ENCODE measurements around the gene TMCO2.
"Not testable (repeated sequence)": the region's sequence is repeated elsewhere in the genome, so short reads cannot be mapped to it uniquely, and the experiment has no call there.

Gene TMCO2

DNA sequence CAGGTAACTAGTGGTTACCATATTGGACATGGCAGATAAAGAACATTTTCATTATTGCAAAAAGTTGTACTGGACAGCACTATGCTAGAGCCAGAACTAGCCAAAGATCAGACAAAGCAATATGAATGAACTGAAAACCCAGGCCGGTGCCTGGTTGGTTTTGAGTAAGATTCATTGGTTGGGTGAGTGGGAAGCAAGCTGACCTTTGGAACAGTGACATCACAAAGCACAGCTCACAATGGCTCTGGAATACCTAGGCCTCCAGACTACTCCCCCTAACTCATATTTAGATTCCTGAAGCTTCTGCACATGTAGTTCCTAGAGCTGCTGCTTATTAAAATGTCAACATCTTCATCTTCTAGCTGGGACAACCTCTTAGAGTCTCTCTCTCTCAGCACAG is at the start of gene TMCO2:
TMCO2 (plus strand) TSS at position 283 of the 400 bp plus-strand sequence; CDS start at position 340, 57 bp downstream.
- in situ Hi-C loops (cut with MboI; ENCODE audit: low sequenced_read_pairs, unreplicated experiment), result no loop called here
- TF ChIP-seq, protein P1, sequence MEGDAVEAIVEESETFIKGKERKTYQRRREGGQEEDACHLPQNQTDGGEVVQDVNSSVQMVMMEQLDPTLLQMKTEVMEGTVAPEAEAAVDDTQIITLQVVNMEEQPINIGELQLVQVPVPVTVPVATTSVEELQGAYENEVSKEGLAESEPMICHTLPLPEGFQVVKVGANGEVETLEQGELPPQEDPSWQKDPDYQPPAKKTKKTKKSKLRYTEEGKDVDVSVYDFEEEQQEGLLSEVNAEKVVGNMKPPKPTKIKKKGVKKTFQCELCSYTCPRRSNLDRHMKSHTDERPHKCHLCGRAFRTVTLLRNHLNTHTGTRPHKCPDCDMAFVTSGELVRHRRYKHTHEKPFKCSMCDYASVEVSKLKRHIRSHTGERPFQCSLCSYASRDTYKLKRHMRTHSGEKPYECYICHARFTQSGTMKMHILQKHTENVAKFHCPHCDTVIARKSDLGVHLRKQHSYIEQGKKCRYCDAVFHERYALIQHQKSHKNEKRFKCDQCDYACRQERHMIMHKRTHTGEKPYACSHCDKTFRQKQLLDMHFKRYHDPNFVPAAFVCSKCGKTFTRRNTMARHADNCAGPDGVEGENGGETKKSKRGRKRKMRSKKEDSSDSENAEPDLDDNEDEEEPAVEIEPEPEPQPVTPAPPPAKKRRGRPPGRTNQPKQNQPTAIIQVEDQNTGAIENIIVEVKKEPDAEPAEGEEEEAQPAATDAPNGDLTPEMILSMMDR (IDR thresholded peaks at IDR 0.05; ENCODE audit: borderline replicate concordance, control extremely low read depth, extremely low read depth, insufficient read depth, missing control alignments), result no peak
- no peak for DNase-seq (ENCODE audit: low spot score)

DNA sequence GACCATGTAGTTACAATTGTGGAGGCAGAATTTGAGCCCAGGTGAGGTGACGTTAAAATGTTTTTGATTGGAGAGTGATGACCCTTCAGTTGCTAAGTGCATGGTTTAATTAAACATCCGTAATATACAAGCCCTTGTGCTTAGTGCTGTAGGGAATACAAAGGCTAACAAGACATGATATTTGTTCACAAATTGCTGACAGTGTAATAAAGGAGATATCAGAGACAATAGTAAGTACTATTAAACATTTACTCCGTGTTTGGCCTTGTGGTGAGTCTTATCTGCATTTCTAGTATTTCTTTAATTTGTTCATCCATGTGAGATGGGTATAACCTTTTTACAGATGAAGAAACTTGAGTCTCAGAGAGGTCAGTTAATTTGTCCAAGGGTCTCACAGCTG is 48.6 kb upstream of the TMCO2 start:
- TF ChIP-seq, protein P1 (IDR thresholded peaks at IDR 0.05; ENCODE audit: borderline replicate concordance, control extremely low read depth, extremely low read depth, insufficient read depth, missing control alignments), result no peak
- in situ Hi-C loops (cut with MboI; ENCODE audit: low sequenced_read_pairs, unreplicated experiment), result no loop called here
- DNase-seq (ENCODE audit: low spot score), result no peak

DNA sequence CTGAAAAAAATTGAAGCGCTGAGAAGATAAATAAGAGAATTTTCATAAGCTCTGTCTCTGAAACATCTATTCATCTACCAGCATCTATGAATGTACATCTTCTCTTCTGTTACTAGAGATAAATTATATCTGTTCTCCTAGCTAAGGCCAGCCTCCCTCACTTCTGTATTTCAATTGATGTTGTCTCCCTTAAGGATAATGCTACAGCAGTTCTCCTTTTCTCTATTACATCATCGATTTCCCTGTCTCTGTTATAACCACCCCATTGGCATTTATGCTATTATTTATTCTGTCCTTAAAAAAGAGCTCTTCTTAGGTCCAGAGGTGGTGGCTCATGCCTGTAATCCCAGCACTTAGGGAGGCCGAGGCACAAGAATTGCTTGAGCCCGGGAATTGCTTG is 42.9 kb upstream of the TMCO2 start:
- TF ChIP-seq, protein P1 (IDR thresholded peaks at IDR 0.05; ENCODE audit: borderline replicate concordance, control extremely low read depth, extremely low read depth, insufficient read depth, missing control alignments), result no peak
- in situ Hi-C loops (cut with MboI; ENCODE audit: low sequenced_read_pairs, unreplicated experiment), result no loop called here
- DNase-seq (ENCODE audit: low spot score), result no peak

DNA sequence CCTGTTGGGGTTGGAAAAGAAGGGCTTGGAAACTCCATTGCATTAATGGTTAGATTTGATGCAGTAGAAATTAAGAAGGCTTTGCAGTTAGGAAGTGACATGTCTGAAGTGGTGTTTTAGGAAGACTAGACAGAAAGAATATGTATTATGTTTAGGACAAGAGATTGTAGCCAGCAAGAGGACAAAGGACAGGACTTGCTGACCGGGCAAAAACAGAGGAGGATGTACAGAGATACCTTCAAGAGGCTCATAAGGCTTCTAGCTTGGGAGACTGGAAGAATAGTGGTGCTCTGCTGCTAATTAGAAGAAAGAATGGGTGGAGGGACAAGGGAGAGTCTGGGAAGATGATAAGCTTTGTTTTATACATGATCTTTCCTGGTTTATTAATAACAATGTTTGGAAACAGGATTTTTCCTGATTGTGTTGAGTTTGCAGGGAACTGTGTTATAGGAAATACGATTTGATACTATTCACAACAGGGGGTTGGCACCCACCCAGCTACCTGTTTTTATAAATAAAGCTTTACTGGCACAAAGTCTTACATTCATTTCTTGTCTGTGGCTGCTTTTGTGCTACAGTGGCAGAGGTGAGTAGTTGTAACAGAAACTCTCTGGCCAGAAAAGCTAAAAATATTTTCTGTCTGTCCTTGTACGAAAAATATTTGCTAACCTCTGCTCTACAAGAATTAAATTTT is 37.1 kb upstream of the TMCO2 start:
- in situ Hi-C loops (cut with MboI; ENCODE audit: low sequenced_read_pairs, unreplicated experiment), result no loop called here
- DNase-seq (ENCODE audit: low spot score), result no peak
- TF ChIP-seq, protein P1 (IDR thresholded peaks at IDR 0.05; ENCODE audit: borderline replicate concordance, control extremely low read depth, extremely low read depth, insufficient read depth, missing control alignments), result no peak

DNA sequence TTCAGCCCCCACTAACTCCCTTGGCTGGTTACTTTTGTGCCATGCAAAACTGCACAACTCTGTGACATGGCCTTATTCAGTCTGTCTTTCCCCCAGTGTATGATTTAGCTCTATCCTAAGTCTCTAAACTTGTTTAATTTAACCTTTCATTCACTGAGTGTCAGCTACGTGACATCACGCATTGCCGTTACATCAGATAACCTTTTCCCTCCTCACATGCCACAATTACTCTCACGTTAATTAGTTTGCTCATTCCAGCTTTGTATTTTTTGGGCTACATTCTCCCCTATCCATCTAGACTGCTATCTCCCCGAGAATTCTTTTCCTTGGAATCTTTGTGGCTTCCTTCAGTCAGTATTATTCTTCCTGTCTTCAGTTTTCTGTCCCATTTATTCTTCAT is 29.4 kb upstream of the TMCO2 start:
- TF ChIP-seq, protein P1 (IDR thresholded peaks at IDR 0.05; ENCODE audit: borderline replicate concordance, control extremely low read depth, extremely low read depth, insufficient read depth, missing control alignments), result no peak
- no peak for DNase-seq (ENCODE audit: low spot score)
- in situ Hi-C loops (cut with MboI; ENCODE audit: low sequenced_read_pairs, unreplicated experiment), result no loop called here

DNA sequence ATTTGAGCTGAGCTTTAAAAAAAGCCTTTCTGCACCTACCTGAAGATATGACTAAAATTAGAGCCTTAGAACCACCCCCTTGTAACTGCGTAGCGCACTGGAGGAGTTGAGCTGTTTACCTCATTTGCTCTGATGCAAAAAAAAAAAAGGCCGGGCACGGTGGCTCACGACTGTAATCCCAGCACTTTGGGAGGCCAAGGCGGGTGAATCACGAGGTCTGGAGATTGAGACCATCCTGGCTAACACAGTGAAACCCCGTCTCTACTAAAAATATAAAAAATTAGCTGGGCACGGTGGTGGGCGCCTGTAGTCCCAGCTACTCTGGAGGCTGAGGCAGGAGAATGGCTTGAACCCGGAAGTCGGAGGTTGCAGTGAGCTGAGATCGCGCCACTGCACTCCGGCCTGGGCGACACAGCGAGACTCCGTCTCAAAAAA is 26.2 kb upstream of the TMCO2 start:
- DNase-seq (ENCODE audit: low spot score); in situ Hi-C loops (cut with MboI; ENCODE audit: low sequenced_read_pairs, unreplicated experiment): not testable (repeated sequence)

DNA sequence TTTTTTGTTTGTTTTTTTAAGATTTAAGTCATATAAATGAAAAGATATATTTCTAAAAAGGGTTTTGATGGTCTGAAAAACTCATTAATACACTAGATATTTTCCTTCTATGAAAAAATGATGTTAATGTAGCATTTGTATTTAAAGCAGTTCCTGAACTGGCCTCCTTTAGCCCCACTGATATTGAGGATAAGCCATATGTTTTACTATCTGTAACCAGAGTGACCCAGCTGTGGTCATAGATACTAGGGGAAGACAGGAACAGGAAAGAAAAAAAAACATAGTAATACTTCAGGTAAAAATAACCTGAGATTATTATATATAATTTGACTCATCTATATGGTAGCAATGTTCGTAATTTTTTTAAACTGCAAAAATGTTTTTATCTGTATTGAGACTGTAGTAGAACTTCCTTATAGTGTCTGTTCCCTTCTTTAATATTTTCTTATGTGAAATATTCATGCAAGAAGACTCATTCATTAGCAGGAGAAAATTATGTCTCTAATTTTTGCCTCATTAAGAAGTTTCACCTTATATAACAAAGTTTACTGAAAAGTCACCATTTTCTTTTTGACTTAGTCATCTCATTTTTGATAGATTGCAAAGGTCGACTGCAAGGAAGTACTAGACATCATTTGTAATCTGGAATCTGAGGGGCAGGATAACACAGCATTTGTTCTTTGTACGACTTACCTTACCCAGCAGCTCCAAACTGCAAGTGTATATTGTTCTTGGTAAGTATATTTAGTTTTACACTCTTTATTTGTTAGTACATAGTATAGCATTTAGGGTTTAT is 25.6 kb upstream of the TMCO2 start:
- in situ Hi-C loops (cut with MboI; ENCODE audit: low sequenced_read_pairs, unreplicated experiment), result no loop called here
- DNase-seq (ENCODE audit: low spot score), result no peak
- TF ChIP-seq, protein P1 (IDR thresholded peaks at IDR 0.05; ENCODE audit: borderline replicate concordance, control extremely low read depth, extremely low read depth, insufficient read depth, missing control alignments), result no peak
